DMS79 (cell line): ENCODE results near the gene SERPINB3.
"Not testable (repeated sequence)": the region's sequence is repeated elsewhere in the genome, so short reads cannot be mapped to it uniquely, and the experiment has no call there.

Experiments used
- DNase-seq: peaks from one replicate; lab custom pipeline; 2025; lab: John Stamatoyannopoulos, UW

SERPINB3 gene

DNA sequence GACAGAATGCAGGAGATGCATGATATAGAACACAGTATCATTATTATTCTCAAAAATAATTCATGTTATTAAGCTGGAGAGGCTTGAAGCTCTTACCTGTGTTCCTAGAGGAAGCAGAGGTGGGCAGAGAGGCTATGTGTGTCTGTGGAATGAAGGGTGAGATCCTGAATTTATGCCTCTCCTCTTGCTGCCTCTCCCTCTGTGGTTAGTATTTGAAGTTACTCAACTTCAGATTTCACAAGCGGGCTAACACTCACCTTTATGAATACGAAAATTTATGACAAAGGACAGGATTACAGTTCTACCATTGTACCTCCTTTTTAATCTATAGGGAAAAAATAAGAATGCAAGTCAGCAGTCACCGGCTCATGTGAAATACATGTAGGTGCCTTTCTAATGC lies at the start of gene SERPINB3:
SERPINB3 (minus strand) TSS at position 144 of the 400 bp plus-strand sequence. CDS start 677 bp downstream, outside the sequence.
- DNase-seq, result not testable (repeated sequence)

DNA sequence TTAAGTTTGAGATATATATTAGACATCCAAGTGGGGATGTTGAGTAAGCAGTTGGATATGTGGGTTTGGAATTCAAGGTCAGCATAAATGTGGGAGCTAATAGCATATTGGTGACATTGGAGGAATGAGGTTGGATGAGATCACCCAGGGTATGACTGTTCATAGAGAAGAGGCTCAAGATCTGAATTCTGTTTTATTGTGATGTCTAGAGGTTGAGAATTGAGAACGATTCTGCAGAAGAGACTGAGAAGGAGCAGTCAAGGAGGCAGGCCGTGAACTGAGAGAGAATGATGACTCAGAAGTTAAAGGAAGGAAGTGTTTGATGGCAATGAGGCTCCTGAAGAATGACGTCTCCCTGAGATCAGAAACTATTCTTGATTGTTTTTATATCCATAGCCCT lies 47.0 kb upstream of the SERPINB3 start:
- DNase-seq, result no peak

DNA sequence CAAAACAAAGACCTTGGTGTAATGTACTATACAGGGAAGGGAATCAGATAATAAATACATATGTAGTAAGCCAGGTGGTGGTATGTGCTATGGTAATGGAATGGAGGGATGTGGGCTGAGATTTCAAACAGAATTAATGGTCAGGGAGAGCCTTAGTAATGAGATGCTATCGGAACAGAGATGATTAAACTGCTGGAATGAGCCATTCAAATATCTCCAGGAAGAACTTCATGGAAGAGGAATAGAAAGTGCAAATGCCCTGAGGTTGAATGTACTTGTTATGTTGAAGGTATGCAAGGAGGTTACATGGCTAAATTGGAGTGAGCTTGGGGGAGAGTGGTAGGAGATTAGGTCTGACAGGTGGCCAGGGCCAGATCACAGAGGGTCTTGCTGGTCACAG lies 46.1 kb upstream of the SERPINB3 start:
- no peak for DNase-seq

DNA sequence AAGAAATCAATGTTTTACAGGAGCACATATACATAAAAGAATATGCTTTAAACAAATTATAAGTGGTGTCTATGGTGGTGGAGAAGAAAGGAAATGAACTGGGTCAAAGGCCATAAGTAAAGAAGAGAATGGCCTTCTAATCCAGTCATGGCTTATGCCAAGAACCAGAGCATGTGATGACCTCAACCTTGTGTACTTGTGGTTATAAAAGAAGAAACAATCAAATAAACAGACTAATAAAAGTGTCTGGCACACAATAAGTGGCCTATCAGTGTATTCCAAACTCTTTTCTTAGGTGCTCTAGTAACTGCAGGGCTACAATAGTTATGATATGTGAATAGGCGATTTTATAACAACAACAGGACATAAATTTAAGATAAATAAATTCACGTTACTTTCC lies 43.7 kb upstream of the SERPINB3 start:
- no peak for DNase-seq

DNA sequence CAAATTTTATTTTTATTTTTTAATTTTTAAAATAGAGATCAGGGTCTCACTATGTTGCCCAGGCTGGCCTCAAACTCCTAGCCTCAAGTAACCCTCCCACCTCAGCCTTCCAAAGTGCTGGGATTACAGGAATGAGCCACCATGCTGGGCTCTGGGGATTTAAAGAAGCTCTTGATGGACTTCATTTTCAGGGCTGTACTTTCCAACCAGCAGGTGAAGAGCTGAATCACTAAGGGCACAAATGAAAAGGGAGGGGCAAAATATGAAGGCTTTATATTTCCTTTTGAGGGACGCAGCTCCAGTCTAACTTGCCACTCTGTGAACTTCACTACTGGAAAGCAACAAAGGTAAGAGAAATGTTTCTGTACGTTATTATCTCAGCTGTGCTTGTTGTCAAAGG lies 41.0 kb upstream of the SERPINB3 start, which contains the start of gene SERPINB11:
SERPINB11 (plus strand) TSS at position 301 of the 400 bp plus-strand sequence. CDS start 7,234 bp downstream, outside the sequence.
- DNase-seq, result no peak

DNA sequence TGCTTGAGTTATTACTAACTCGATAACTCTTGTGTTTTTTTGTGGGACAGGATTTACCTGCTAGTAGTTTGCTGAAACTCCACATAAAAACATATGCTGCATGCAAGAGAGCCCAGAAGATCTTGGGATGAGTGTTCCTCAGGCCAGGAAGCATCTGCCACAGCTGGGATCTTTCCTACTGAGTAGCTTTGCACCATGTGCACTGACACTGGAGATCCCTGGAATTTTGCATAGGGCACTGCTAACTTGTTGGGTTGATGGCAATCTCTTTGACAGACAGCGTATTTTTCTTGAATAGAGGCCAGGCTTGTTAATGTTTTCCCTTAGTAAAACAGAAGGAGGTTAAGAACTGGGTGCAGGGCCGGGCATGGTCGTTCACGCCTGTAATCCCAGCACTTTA lies 40.3 kb upstream of the SERPINB3 start:
- no peak for DNase-seq

DNA sequence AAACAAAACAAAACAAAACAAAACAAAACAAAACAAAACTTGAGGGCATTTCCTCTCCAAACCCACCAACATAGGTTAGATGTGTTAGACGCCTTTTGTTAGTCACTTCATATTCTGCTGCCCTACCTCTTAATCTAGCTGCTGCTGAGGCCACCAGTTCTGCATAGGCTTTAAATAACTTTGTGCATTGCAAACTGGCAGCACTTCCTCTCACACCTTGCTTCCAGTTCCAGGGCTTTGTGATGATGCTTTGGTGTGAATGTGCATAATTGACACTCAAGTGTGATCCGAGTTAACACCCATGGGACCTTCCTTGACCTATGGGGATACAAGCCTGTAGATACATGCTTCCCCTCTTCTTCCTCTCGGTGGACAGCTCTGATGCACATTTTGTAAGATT lies 38.8 kb upstream of the SERPINB3 start:
- DNase-seq, result no peak

DNA sequence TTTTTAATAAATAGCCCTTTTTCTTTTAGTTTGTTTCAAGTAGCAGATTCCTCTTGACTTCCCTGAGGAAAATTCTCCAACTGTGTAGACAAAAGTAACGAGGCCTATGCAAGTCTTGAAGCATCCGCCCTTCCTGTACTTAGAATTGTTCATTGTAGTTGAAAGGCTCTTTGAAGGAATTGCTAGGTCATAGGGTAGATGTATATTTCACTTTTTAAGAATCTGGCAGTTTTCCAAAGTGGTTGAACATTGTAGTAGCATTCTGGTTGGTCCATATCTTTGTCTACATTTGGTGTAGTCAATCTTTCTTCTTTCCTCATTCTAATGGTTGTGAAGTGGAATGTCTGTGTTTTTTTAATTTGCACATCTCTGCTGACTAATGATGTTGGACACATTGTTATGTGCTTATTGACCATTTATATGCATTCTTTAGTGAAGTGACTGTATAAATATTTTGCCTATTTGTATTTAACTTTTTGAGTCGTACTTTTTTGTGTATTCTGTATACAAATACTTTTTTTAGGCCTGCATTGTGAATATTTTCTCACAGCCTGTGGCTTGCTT lies 35.5 kb upstream of the SERPINB3 start:
- no peak for DNase-seq

DNA sequence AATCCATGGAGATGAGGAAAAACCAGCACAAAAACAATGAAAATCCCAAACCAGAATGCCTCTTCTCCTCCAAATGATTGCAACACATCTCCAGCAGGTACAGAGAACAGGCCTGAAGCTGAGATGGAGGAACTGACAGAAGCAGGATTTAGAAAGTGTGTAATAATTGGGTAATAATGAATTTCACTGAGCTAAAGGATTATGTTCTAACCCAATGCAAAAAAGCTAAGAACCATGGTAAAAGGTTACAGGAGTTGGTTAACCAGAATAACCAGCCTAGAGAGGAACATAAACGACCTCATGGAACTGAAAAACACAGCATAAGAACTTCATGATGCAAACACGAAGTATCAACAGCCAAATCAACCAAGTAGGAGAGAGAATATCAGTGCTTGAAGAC lies 27.4 kb upstream of the SERPINB3 start:
- no peak for DNase-seq

DNA sequence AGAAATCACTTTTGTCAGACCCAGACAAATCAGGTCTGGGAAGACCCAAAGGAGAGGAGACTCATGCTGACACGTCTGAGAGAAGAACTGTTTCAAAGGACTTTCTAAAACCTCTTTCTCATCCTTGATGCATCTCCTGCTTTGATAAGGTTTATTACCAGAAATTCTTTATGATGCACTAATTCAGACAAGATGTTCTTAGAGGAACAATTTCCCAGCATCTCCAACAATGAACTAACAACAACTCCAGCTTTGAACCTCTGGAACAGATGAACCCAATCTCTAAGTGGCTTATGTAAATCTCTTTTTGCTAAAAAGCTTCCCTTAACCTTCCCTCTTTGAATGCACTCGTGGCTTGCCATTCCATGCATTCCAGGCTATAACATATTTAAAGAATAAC lies 25.2 kb upstream of the SERPINB3 start:
- DNase-seq, result no peak

DNA sequence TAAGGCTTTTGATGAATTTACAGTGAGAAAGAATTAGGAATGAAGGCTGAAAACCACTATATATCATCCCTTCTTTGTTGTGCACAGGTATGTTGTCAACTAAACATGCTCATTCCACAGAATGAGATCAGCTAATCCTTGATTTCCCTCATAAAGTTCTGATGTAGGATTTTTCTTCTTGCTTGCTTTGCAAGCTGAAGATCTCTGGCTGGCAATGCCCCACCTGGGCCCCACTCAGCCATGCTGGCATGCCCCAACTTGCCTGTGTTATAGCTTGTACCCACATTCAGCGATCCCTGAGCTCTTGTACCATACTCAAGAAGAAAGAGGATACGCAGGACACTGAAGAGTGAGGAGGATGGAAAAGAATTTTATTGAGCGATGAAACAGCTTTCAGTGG lies 23.0 kb upstream of the SERPINB3 start:
- DNase-seq, result no peak

DNA sequence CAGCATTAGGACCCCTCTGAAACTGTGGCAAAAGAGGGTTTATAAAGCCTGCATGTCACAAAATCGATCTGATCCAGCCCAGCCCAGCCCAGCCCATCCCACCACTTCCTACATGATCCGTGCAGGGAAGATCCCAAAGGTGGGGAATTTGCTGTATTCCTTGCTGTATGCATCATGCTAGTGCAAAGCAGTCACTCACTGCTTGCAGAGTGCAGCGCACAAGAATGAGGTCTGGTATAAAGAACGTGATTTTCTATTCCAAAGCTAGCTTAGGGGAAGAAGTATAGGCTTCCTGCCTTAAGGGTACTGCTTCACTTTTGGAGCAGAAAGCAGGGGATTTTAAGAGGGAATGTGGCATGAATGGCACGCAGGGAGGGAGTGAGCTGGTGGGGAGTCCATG lies 22.2 kb upstream of the SERPINB3 start:
- DNase-seq, result no peak

DNA sequence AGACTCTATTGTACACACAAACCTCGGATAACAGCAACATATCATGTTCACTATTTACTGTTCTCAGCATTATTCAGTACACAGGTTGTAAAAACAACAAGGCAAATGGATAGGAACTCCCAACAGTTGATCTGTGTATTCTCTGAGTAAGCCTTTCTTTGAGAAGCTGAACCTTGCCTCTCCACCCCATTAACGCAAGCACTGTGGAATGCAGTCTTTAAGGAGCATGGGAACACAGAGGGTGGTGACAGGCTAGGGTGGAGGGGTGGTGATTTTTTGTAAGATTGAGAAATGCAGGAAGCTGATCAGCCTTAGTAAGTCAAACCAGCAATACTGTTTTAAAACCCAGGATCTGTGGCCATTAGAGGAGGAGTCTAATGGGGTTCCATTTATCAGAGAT lies 21.5 kb upstream of the SERPINB3 start:
- DNase-seq, result no peak

DNA sequence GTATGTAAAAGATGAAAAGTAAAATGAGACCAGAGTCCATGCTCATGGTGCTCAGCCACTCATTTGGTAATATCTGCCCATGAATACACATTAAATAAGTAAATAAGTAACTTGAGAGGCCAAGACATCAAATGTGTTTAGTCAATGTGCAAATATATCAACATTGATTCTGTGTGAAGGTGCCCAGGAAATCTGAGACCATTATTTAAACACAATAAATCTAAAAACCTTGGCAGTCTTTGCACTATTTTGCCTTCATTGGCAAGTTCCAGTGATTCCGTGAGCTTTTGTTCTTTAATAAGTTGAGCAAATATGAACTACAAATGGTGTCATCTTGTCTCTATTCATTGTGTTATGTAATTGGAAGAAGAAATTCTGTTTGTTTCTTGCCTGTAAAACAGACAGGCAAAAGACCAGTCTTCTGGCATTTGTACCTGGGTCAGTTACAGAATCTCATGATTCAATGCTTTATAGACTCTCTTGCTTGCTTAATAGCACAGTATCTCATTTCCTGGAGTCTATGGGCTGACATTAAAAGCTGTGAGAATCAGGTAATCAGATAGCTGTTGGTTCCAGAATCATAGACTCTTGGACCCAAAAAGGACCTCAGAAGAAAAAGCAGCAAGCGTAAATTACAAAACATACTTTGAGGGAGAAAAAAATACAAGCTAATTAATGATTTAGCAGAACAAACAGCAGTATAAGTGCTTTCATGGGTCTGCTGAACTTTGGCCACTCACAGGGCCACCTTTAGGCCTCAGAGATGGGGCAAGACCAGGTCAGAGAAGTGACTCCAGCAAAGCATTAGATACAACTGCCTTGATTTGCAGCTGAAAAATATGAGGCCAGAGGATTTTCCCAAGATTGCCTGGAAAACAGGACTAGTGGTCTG lies 20.0 kb upstream of the SERPINB3 start:
- no peak for DNase-seq

DNA sequence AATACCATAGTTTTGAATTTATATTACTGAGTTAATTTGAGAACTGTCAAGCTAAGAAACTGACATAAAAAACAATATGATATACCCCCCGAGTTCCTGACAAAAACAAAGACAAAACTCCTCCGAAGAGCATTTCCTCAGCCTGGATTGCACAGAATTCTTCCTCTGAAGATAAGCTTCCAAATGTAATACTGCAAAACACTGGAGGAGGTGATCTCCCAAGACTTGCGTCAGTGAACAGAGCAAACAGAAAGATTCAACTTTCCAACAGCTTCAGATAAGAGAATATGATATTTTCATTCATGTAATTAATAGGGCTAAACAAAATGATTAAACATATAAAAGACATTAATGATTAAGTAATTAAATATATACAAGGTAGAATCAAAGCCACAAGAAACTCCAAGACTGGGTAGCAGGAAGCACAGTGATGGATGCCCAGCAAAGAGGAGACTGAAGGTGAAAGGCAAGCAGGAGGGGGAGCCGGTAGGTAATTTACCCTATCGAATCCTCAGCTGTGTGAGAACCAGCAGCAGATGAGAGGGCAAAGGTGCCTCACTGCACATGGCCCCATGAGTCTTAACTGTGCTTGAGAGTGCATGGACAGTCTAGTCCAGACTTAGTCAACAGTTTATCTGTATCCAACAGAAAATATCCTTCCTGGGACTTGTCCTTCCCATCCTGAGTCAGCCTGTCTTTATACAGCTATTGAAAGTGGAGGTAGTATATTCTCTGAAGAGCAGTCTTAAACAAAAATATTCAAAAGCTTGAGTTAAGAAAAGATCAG lies 18.3 kb upstream of the SERPINB3 start:
- DNase-seq, result no peak

DNA sequence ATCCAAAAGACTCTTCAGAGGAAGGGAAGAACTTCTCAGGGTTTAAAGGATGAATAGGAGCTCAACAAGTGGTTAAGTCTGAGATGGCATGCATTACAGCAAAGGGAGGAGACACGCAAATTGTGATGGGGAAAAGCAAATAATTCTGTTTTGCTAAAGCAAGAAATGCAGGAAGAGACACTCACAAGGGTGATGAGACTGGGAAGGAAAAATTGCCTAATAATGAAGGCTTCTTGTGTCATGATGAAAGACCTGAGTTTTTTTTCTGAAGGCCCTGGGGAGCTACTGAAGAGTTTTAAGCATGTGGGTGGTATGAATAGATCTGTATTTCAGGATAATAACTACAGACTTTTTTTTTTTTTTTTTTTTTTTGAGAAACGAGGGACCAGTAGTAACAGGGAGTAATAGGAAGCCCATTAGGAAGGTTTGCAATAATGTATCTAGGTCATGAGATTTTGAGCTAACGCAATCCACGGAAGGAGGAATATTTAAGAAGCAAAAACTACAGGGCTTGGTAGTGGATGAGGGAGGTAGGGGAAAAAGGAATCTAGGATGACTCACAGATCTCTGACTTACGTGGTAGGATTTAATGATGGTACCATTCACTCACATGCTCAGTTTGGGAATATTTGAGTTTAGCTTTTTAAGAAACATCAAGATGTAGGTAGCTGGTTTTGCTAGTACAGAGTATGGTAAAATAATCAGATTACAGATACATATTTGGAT lies 16.0 kb upstream of the SERPINB3 start:
- no peak for DNase-seq

DNA sequence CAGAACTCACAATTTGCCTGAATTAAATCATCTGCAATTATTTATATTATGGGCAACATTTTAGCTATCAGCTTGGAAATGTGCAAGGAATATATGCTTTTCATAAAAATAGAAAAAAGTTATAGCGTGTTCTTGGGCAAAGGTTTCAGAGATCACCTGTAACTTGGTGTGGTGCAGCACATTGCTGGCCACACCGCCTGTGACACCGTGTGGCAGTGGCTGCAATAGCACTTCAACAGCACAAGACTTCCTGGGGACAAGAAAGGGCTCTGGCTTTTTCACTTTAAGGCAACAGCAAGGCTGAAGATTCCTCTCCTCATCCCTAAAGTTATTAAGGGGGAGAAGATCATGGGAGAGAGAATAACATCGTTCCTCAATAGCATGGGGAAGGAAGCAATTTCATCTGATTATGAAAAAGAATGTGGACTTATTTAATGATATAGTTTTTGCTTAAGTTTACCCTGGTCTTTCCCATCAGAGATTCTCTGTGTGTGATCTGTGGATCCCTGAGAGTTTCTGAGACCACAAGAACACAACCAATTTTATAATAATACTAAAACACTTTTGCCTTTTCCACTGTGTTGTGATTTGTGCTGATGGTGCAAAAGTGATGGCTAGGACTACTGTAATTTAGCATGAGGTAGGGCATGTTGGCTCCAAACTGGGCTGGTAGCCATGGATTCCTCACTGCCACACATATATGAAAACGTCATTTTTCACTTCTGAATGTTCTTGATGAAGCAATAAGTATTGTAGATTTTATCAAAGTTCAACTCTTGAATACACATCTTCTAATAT lies 15.0 kb upstream of the SERPINB3 start:
- no peak for DNase-seq

DNA sequence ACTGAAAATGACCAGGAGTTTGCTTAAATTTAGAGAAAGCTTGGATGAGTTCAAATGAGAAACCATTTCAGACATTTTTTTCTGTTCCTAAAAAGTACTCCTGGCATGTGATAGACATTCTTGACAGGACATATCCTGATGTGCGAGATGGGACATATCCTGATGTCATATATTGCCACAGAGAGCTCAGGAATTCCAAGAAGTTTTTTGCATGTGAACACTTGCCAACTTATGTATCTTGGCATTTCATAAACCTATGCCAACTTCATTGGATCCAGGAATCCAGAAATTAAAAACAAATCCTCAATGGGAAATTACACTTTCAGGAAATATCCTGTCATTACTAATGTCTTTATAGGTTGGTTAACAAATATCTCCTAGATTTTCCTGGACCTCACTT lies 2.9 kb upstream of the SERPINB3 start:
- DNase-seq, result no peak

DNA sequence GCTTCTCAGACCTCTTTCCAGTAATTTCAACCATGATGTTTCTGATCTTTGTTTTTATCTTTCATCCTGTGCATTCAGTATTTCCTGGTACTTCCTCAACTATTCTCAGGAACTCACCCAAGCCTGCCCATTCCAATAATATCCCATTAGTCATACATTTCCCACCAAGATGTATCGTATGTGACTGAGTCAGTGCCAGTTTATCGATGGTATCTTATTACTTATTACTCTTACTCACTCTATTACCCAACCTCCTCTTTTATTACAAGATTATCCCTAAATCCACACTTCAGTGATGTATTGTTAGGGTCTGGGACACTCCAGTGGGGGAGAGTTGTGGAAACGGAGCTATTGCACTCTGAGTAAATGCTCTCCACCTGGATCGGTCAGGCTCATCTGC lies 2.8 kb downstream of the SERPINB3 start:
- DNase-seq, result not testable (repeated sequence)

DNA sequence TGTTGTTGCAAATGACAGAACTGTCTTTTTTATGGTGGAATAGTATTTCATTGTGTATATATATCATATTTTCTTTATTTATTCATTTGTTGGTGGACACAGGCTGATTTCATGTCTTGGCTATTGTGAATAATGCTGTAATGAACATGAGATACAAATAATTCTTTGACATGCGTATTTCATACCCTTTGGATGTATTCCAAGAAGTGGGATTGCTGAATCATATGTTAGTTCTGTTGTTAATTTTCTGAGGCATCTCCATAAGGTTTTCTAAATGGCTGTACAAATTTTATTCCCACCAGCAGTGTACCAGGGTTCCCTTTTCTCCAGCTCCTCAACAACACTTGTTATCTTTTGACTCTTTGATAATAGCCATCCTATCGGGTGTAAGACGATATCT lies 11.4 kb downstream of the SERPINB3 start:
- DNase-seq, result not testable (repeated sequence)

DNA sequence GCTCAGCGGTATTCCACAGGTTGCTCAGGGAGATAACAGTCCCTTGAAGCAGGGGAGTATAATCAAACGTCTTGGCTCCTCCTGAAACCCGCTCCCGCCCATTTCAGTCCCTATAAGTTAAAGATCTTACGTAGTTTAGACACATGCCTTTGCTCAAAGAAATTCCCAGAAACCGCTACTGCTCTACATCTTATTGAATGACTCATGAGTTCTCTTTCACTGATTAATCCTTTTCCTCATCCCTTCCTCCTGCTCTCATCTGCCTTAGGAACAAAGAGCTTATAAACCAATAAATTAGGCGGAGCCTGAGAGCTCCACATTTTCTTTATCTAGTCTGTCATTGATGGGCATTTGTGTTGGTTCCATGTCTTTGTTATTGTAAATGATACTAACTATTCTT lies 13.5 kb downstream of the SERPINB3 start:
- no peak for DNase-seq
